ENCODE results near the gene KATNB1. TPM values are rescaled to one million over a fixed set of nuclear protein-coding genes. Genes with fewer than 3 reads are reported as not detected.

The KATNB1 gene
- polyA plus RNA-seq, 1 experiment, result 10.7 TPM

DNA sequence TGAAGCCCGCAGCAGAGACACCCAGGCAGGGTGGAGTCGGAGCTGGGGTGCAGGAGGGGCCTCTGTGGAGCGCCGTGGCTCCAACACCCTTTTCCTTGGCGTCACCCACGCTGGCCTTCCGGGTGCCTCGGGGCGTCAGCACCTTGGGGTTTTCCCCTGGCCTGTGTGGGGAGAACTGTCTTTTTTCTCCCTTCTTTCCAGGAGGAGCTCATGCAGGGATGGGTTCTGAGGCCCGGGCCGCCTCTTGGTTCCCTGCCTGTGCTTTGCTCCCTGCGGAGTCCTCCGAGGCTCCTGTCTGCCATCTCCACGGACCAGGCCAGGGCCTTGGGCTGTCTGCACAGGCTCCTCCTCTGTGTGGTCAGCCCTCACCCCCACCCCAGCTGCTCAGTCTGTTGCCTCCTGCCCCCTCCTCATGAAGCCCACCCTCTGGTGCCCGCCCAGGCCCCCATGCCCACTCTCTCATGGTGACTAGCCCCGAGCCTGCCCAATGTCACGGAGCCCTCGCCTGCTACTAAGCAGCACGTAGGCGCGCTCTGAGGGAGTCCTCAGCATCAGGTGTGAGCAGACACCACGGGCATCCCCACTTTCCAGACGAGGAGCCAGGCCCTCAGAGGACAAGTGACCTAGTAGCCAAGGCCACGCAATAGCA, 5.0 kb downstream of the KATNB1 start:
- Histone ChIP-seq H3K4me3 (ENCODE audit: low read depth, low read length) (no peak overlapping the region), H3K27ac (ENCODE audit: low read depth, low read length) (no peak overlapping the region), H3K9me3 (ENCODE audit: control insufficient read depth, insufficient read depth, low read length) (no peaks in the 10 kb centered on the region), H3K27me3 (ENCODE audit: control insufficient read depth, insufficient read depth, low read length) (no peaks in the 10 kb centered on the region)
- CTCF ChIA-PET, result interaction anchor here (1.5 kb wide), 1 partner anchor 17 kb away, joined by 4 read pairs; no protein-coding TSS in a partner anchor
- no peak for DNase-seq (ENCODE audit: low read depth, low spot score)
- POLR2A ChIA-PET, result no interaction called here
- TF ChIP-seq, protein P1, sequence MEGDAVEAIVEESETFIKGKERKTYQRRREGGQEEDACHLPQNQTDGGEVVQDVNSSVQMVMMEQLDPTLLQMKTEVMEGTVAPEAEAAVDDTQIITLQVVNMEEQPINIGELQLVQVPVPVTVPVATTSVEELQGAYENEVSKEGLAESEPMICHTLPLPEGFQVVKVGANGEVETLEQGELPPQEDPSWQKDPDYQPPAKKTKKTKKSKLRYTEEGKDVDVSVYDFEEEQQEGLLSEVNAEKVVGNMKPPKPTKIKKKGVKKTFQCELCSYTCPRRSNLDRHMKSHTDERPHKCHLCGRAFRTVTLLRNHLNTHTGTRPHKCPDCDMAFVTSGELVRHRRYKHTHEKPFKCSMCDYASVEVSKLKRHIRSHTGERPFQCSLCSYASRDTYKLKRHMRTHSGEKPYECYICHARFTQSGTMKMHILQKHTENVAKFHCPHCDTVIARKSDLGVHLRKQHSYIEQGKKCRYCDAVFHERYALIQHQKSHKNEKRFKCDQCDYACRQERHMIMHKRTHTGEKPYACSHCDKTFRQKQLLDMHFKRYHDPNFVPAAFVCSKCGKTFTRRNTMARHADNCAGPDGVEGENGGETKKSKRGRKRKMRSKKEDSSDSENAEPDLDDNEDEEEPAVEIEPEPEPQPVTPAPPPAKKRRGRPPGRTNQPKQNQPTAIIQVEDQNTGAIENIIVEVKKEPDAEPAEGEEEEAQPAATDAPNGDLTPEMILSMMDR (IDR thresholded peaks at IDR 0.05; ENCODE audit: low read depth, low read length), result no peak

DNA sequence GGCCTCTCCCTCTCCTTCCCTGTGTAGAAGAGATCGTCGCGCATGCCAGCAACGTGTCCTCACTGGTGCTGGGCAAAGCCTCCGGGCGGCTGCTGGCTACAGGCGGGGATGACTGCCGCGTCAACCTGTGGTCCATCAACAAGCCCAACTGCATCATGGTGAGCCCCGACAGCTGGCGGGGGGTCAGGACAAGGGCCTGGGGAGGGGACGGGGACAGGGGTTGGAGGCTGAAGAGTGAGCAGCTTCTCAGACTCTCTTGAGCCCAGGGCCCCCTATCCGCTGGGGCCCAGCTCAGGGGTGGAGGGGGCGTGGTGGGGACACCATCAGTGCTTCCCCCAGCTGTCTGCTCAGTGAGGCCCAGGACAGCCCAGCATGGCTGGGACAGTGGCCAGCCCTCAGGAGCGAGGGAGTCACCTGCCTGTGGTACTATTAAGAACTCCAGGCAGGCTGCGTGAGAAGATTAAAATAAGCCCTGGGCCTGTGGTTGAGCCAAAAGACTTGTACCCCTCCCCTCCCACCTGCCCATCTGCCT, 6.2 kb downstream of the KATNB1 start:
- TF ChIP-seq, protein P1 (IDR thresholded peaks at IDR 0.05; ENCODE audit: low read depth, low read length), result no peak
- no peaks in the 10 kb centered on the region for H3K27me3 ChIP-seq (ENCODE audit: control insufficient read depth, insufficient read depth, low read length)
- ChIA-PET CTCF (interaction anchor here (0.6 kb wide), 1 partner anchor 448 kb away, joined by 4 read pairs; no protein-coding TSS in a partner anchor), POLR2A (no interaction called here)
- no peak overlapping the region for H3K27ac ChIP-seq (ENCODE audit: low read depth, low read length)
- no peaks in the 10 kb centered on the region for H3K9me3 ChIP-seq (ENCODE audit: control insufficient read depth, insufficient read depth, low read length)
- no peak overlapping the region for H3K4me3 ChIP-seq (ENCODE audit: low read depth, low read length)
- DNase-seq (ENCODE audit: low read depth, low spot score), result no peak

DNA sequence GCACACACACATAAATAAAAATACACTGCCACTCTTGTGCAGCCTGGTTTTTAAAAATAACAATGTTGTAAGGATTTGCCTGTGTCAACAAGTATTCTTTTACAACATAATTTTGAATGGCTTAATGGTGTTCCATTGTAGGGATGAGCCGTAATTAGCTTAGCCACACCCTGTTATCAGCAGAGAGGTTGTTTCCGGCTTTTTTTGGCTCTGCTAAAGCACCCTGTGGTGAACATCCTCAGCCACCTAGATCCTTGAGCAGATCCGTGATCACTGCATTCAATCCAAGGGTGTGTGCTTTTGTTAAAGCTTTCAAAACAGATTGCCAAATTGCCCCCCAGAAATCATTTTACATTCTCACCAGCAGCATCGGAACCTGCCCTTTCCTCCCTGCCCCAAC, 7.0 kb downstream of the KATNB1 start:
- ChIA-PET CTCF (interaction anchor here (0.6 kb wide), 1 partner anchor 447 kb away, joined by 4 read pairs; no protein-coding TSS in a partner anchor), POLR2A (no interaction called here)

DNA sequence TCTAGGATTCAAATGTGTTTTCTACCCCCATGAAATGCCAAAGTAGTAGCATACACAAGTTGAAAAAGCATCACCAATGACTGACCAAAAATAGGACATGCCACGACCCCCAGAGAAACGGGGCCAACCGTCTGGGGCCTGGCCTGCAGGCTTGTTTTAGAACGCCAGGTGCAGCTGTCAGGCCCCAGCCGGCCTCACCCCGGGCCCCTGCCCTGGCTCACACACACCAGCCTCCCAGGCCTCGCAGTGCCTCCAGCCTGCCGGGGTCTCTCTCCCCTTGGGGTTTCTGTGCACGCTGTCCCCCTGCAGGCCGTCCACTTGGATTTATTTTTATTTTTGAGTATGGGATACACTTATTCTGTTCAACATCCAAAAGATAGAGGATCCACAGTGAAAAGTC, 7.9 kb downstream of the KATNB1 start:
- CTCF ChIA-PET, result no interaction called here
- Histone ChIP-seq H3K9me3 (ENCODE audit: control insufficient read depth, insufficient read depth, low read length) (no peaks in the 10 kb centered on the region), H3K27ac (ENCODE audit: low read depth, low read length) (no peak overlapping the region), H3K4me3 (ENCODE audit: low read depth, low read length) (no peak overlapping the region), H3K27me3 (ENCODE audit: control insufficient read depth, insufficient read depth, low read length) (no peaks in the 10 kb centered on the region)
- DNase-seq (ENCODE audit: low read depth, low spot score), result no peak
- TF ChIP-seq, protein P1 (IDR thresholded peaks at IDR 0.05; ENCODE audit: low read depth, low read length), result no peak
- POLR2A ChIA-PET, result no interaction called here

More for the DNA sequence above, 7.0 kb downstream of the KATNB1 start:
- TF ChIP-seq, protein P1 (IDR thresholded peaks at IDR 0.05; ENCODE audit: low read depth, low read length), result no peak
- no peak for DNase-seq (ENCODE audit: low read depth, low spot score)
- Histone ChIP-seq H3K27me3 (ENCODE audit: control insufficient read depth, insufficient read depth, low read length) (no peaks in the 10 kb centered on the region), H3K27ac (ENCODE audit: low read depth, low read length) (no peak overlapping the region), H3K9me3 (ENCODE audit: control insufficient read depth, insufficient read depth, low read length) (no peaks in the 10 kb centered on the region), H3K4me3 (ENCODE audit: low read depth, low read length) (no peak overlapping the region)

DNA sequence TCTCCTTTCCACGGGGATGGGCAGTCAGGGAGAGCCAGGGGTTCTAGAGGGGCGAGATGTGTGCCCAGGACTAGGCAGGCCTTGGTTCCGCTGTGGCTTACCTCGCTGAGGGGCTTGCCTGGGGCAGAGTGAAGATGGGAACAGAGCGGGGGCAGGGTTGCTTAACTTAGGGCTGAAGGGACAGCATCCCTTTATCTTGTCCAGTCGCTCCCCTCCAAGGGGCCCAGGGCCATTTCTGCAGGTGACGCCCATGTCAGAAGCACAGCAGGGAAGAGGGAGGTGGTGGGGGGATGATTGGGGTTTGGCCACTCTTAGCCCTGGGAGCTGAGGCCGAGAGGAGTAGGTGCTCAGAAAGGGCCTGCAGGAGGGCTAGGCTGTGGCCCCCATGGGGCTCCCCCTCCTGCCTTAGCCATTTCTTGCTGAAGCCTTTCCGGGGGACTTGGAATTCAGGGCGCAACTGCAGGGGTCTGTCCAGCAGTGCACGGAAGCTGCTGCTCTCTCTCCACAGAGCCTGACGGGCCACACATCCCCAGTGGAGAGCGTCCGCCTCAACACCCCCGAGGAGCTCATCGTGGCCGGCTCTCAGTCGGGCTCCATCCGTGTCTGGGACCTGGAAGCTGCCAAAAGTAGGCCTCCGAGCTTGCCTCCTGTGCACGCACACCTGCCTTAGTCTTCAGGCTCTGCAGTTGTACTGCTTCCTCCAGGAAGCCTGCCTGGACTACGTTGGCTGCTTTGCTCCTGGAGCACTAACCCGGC, 8.5 kb downstream of the KATNB1 start:
- TF ChIP-seq, protein P1 (IDR thresholded peaks at IDR 0.05; ENCODE audit: low read depth, low read length), result no peak
- Histone ChIP-seq H3K9me3 (ENCODE audit: control insufficient read depth, insufficient read depth, low read length) (no peaks in the 10 kb centered on the region), H3K27me3 (ENCODE audit: control insufficient read depth, insufficient read depth, low read length) (no peaks in the 10 kb centered on the region), H3K4me3 (ENCODE audit: low read depth, low read length) (no peak overlapping the region), H3K27ac (ENCODE audit: low read depth, low read length) (no peak overlapping the region)
- DNase-seq (ENCODE audit: low read depth, low spot score), result no peak
- CTCF ChIA-PET, result no interaction called here
- POLR2A ChIA-PET, result no interaction called here
